HG02884 (cell line): ENCODE data around the gene RNASE3.
"Not testable (repeated sequence)": the region's sequence is repeated elsewhere in the genome, so short reads cannot be mapped to it uniquely, and the experiment has no call there.

Experiments
- ATAC-seq: cut with Tn5 transposase; IDR thresholded peaks from one replicate; pipeline ENCODE4 v1.9.1; 2021; ENCODE audit warnings: mild to moderate bottlenecking, moderate library complexity; ENCODE audit not compliant: unreplicated experiment

Gene RNASE3

DNA sequence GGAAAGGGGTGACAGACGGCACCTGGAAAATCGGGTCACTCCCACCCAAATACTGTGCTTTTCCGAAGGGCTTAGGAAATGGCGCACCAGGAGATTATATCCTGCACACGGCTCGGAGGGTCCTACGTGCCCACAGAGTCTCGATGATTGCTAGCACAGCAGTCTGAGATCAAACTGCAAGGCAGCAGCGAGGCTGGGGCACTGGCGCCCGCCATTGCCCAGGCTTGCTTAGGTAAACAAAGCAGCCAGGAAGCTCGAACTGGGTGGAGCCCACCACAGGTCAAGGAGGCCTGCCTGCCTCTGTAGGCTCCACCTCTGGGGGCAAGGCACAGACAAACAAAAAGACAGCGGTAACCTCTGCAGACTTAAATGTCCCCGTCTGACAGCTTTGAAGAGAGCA is 19.6 kb downstream of the RNASE3 start:
- ATAC-seq = not testable (repeated sequence)

DNA sequence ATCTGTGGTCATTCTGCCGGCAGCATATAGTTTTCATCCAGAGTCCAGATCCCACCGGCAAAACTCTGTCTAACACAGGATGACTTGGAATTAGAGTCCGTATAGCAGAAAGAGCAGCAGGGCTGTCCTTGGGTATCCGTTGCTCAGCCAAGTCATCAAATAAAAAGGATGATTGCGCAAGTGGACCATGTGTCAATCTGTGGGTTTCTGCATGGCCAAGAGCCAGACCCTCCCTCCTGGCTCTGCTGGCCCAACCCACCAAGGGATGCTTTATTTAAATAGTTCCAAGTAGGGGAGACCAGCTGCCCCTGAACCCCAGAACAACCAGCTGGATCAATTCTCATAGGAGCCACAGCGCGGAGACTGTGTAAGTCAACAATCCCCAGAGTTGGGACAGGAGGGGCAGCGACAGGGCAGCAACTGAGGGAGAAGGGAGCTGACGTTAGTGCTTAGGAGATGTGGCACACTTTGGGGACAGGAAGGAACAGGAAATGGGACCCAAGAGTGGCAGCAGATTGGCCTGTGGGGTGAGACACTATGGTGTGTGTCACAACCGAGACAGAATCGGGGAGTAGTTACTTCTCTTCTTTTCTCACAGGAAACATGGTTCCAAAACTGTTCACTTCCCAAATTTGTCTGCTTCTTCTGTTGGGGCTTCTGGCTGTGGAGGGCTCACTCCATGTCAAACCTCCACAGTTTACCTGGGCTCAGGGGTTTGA is 28.0 kb downstream of the RNASE3 start:
- not testable (repeated sequence) for ATAC-seq

DNA sequence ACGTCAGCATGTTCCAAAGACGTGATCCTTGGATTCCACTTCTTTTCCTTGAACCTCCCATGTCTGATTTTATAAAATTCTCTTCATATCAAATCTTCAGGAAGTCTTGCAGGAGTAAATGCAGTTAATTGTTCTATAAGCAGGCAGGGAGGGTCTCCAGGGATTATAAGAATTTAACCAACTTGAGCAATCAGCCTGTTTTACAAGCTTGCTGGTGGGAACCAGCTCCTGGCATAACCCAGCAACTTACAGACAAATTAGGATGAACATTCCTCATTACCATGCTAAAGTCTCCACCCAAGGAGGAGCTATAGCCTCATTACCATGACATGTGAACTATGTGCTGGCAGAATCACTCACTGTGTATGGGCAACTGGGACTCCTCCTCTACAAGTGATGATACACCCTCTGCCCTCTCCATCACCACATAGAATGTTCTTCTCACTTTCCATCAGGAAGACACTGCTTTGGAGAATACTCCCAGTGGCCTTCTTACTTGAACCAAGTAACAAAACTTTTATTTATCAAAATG is 32.6 kb downstream of the RNASE3 start:
- ATAC-seq = not testable (repeated sequence)

DNA sequence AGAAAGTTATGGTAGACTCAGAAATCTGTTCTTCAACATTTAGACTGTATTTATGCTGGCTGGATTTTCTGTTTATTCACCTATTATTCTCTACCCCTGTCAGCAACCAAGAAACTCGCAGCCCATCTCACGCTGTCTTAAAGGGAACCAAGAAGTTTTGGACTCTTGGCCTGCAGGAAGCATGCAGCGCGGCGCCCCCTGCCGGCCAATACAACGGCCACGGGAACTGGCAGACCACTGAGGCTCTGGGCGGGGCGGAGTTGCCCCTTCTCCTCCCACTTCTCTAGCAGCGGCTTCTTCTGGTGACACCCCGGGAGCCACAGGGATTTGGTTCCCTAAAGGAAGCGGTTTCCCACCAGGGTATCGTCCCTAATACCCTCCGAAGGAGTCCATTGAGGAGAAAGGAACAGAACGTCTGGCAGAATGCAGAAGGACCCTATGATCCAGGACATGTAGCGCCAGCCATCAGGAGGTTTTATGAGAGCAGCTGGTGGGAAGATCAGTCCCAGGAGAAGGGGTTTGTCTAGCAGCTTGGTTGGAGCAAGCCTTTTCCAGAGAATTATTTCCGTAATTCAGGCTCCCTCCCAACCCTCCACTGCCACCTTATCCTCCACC is 43.1 kb downstream of the RNASE3 start:
- ATAC-seq = no peak

DNA sequence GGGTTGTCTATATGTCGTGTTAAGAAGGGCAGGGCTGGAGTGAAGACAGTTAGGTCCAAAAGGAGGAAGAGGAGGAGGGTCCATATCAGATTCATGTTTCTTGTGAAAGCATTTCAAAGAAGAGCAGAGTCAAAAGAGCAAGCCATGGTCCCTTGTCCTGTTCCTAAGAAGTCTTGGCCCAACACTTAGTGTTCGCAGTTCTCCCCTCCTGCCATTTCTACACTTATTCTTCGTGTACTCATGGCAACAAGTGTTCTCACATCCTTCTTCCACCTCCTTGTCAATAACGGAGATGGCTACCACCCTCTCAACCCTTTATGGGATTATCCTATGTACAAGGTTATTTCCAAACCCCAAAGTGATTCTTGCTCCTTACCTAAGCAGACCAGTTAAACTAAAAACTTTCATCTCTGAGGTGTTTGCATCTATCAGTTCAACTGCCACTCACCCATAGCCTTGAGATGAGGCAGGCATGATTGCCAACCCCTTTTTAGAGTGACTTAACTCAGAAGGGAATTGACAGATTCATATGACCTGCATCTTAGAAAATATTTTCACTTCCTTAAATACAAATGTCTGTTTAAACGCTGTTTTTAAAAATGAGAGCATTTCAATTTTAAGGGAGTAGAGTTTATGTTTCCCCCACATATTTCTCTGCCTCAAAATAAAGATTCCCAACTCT is 44.3 kb downstream of the RNASE3 start:
- ATAC-seq = no peak
